Hepatocyte (in vitro differentiated cells): Measurements from ENCODE around the gene COL11A2.

Experiments
- EZH2 ChIP-seq: fragments of 200-600 bp; sonication (generic); IDR thresholded peaks from 2 replicates; pipeline ENCODE4 v1.6.1; 2016; ENCODE audit warnings: antibody characterized with exemption, mild to moderate bottlenecking, borderline replicate concordance
- TF ChIP-seq, protein P1 (sequence below): fragments of 200-600 bp; sonication (generic); IDR thresholded peaks from 2 replicates; pipeline ENCODE4 v1.5.1; 2016; ENCODE audit warnings: antibody characterized with exemption, mild to moderate bottlenecking; ENCODE audit not compliant: poor library complexity

- TF ChIP-seq, protein P1, sequence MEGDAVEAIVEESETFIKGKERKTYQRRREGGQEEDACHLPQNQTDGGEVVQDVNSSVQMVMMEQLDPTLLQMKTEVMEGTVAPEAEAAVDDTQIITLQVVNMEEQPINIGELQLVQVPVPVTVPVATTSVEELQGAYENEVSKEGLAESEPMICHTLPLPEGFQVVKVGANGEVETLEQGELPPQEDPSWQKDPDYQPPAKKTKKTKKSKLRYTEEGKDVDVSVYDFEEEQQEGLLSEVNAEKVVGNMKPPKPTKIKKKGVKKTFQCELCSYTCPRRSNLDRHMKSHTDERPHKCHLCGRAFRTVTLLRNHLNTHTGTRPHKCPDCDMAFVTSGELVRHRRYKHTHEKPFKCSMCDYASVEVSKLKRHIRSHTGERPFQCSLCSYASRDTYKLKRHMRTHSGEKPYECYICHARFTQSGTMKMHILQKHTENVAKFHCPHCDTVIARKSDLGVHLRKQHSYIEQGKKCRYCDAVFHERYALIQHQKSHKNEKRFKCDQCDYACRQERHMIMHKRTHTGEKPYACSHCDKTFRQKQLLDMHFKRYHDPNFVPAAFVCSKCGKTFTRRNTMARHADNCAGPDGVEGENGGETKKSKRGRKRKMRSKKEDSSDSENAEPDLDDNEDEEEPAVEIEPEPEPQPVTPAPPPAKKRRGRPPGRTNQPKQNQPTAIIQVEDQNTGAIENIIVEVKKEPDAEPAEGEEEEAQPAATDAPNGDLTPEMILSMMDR: no peak
- no peak for TF ChIP-seq EZH2
Measured at GRCh38 chr6:33123181-33123580, 69.1 kb downstream of the COL11A2 start.
